T-helper 1 cell treated with Interleukin-12 subunit alpha and Interleukin-12 subunit beta and Interleukin-4 antibody, amounts not matched to agents 30 μg/mL and 1 μg/mL, for 36 hours (primary cell): Measurements from ENCODE around the gene SLIT3.

Experiments
- H3K27ac Mint-ChIP-seq: one replicate; pipeline ENCODE4 v1.8.0; 2021; ENCODE audit warnings: mild to moderate bottlenecking, mixed read lengths
- H3K27me3 Mint-ChIP-seq: one replicate; pipeline ENCODE4 v1.8.0; 2021; ENCODE audit warnings: low read depth, mixed read lengths
- H3K36me3 Mint-ChIP-seq: one replicate; pipeline ENCODE4 v1.8.0; 2021; ENCODE audit warnings: low read depth, mixed read lengths
- H3K4me1 Mint-ChIP-seq: one replicate; pipeline ENCODE4 v1.8.0; 2021; ENCODE audit warnings: low read depth, mixed read lengths
- H3K4me3 Mint-ChIP-seq: one replicate; pipeline ENCODE4 v1.8.0; 2021; ENCODE audit warnings: mild to moderate bottlenecking, moderate library complexity, mixed read lengths
- H3K9me3 Mint-ChIP-seq: one replicate; pipeline ENCODE4 v1.8.0; 2021; ENCODE audit warnings: mixed read lengths

Gene SLIT3

DNA sequence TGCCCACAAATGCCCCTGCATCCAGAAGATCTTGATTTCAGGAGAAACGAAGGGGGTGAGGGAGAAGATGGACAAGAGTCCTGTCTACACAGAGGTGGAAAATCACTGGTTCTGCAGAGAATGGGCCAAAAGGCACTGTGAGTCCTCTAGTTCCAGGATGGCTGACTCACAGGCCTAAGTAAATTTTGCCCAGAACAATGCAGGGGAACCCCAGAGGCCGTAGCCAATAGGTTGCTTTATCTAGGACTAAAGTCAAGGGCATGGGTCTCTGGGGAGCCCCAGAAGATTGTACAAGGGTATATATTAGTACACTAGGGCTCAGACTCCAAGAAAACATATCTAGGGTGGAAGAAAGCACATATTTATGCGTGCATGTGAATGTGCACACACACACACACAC is 98.0 kb downstream of the SLIT3 start:
- no peak overlapping the region for H3K27ac Mint-ChIP-seq
- no peak overlapping the region for H3K4me3 Mint-ChIP-seq
- H3K4me1 Mint-ChIP-seq = no peaks in the 10 kb centered on the region
- H3K9me3 Mint-ChIP-seq = no peaks in the 10 kb centered on the region
- no peaks in the 10 kb centered on the region for H3K36me3 Mint-ChIP-seq
- H3K27me3 Mint-ChIP-seq = no peaks in the 10 kb centered on the region

- no peak overlapping the region for H3K4me3 Mint-ChIP-seq
- no peak overlapping the region for H3K27ac Mint-ChIP-seq
- H3K27me3 Mint-ChIP-seq = no peaks in the 10 kb centered on the region
- no peaks in the 10 kb centered on the region for H3K9me3 Mint-ChIP-seq
- H3K36me3 Mint-ChIP-seq = no peaks in the 10 kb centered on the region
- no peaks in the 10 kb centered on the region for H3K4me1 Mint-ChIP-seq
Observed at GRCh38 chr5:169201597-169201996, 99.3 kb downstream of the SLIT3 start.

DNA sequence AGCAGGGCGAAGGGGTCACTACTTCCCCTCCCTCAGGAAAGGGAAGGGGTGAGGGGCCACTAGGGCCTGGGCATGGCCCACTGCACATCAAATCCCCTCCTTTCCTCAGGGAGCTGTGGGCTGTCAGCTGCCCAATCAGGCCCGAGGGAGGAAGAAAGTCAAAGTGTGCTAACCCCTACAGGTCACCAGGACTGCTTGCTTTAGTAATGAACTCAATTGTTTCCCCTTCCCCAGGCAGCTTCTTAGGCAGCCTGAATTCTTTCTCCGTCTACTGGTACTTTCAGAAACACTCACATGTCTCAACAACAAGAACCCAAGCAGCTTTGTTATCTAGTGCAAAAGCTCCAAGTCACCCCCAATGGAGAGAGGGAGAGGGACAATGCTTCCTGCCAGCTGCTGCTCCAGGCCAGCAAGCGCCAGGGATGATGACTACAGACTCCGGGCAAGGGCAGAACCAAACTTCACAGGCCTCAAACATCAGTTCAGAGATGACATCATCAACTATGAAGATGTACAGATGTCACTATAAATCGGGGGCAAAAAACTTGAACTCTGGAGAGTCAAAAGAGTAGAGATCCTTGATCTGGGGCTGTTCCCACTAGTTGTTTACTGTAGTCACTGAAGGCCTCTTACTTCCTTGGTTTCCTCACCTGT is 100.7 kb downstream of the SLIT3 start:
- no peaks in the 10 kb centered on the region for H3K36me3 Mint-ChIP-seq
- no peak overlapping the region for H3K4me3 Mint-ChIP-seq
- H3K4me1 Mint-ChIP-seq = no peaks in the 10 kb centered on the region
- no peak overlapping the region for H3K27ac Mint-ChIP-seq
- no peaks in the 10 kb centered on the region for H3K27me3 Mint-ChIP-seq
- no peaks in the 10 kb centered on the region for H3K9me3 Mint-ChIP-seq

GRCh38 chr5:169197343-169197742 is 103.6 kb downstream of the SLIT3 start:
- Mint-ChIP-seq H3K36me3 (no peaks in the 10 kb centered on the region), H3K4me1 (no peaks in the 10 kb centered on the region), H3K27ac (no peak overlapping the region), H3K4me3 (no peak overlapping the region), H3K27me3 (no peaks in the 10 kb centered on the region), H3K9me3 (no peaks in the 10 kb centered on the region)

DNA sequence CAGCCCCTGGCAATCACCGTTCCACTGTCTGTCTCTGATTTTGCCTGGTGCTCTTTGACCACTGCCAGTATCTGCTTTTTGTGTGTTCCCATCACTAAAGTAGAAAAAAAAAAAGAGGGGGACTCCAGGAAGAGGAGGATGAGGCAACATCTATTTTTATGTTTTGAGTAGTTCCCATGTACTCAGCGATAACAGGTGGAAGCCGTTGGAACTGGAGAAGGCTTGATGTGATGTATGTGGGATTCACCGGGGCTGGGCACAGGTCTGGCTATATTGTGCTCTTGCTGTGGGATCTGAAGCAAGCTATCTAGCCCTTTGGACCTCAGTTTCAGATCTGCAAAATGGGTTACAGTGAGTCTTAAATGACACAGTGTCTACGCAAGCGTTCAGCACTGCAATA is 104.9 kb downstream of the SLIT3 start:
- no peaks in the 10 kb centered on the region for H3K27me3 Mint-ChIP-seq
- H3K27ac Mint-ChIP-seq = no peak overlapping the region
- no peaks in the 10 kb centered on the region for H3K4me1 Mint-ChIP-seq
- H3K4me3 Mint-ChIP-seq = no peak overlapping the region
- H3K36me3 Mint-ChIP-seq = no peaks in the 10 kb centered on the region
- H3K9me3 Mint-ChIP-seq = no peaks in the 10 kb centered on the region

DNA sequence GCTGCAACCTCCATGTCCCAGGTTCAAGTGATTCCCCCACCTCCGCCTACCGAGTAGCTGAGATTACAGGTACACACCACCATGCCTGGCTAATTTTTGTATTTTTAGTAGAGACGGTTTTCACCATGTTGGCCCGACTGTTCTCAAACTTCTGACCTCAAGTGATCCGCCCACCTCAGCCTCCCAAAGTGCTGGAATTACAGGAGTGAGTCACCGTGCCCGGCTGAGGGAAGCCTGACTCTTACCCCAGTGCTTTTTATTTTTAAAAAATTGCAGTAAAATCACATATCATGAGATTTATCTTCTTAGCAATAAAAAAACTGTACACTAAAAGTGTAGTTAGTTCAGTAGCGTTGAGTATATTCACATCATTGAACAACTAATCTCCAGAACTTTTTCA is 105.3 kb downstream of the SLIT3 start:
- no peaks in the 10 kb centered on the region for H3K27me3 Mint-ChIP-seq
- no peaks in the 10 kb centered on the region for H3K4me1 Mint-ChIP-seq
- H3K9me3 Mint-ChIP-seq = no peaks in the 10 kb centered on the region
- no peaks in the 10 kb centered on the region for H3K36me3 Mint-ChIP-seq
- H3K4me3 Mint-ChIP-seq = no peak overlapping the region
- H3K27ac Mint-ChIP-seq = no peak overlapping the region

GRCh38 chr5:169192536-169192935 is 108.4 kb downstream of the SLIT3 start:
- no peaks in the 10 kb centered on the region for H3K36me3 Mint-ChIP-seq
- no peak overlapping the region for H3K4me3 Mint-ChIP-seq
- H3K27me3 Mint-ChIP-seq = no peaks in the 10 kb centered on the region
- no peak overlapping the region for H3K27ac Mint-ChIP-seq
- no peaks in the 10 kb centered on the region for H3K9me3 Mint-ChIP-seq
- H3K4me1 Mint-ChIP-seq = no peaks in the 10 kb centered on the region

DNA sequence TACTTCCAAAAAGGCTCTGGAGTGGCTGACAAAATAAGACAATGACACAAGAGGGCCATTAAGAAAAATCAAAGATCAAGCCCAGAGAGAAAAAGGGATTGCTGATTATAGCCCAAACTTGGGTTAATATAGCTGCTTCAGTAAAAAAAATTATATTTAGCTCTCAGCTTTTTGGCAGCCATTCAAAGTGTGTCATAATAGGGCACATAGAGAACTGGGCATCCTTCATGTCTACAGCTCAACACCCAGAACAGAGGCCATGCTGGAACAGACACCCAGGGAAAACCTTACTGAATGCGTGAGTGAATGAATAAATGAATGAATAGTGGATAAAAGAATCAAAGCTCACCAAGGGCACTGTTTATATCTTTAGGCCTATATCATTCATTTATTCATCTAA is 110.1 kb downstream of the SLIT3 start:
- Mint-ChIP-seq H3K4me1 (no peaks in the 10 kb centered on the region), H3K27ac (no peak overlapping the region), H3K36me3 (no peaks in the 10 kb centered on the region), H3K4me3 (no peak overlapping the region), H3K27me3 (no peaks in the 10 kb centered on the region), H3K9me3 (no peaks in the 10 kb centered on the region)

DNA sequence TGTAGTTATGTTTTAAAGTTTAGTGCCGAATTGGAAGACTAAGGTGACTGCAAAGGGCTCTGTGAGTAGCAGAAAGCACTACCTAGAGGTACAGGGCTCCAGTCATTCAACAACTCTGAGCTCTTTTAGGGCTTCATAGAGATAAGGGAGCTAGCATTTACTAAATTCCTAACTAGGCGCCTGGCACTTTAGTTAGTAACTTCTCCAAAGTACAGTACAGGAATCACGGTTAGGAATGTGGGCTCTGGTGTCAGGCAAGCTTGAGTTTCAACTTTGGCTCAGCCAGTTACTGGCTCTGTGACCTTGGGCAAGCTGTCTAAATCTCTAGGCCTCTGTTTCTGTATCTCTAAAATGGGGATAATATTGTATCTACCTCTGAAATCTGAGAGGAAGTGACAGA is 115.3 kb downstream of the SLIT3 start:
- H3K4me3 Mint-ChIP-seq = no peak overlapping the region
- H3K9me3 Mint-ChIP-seq = no peaks in the 10 kb centered on the region
- H3K27me3 Mint-ChIP-seq = no peaks in the 10 kb centered on the region
- no peak overlapping the region for H3K27ac Mint-ChIP-seq
- H3K4me1 Mint-ChIP-seq = no peaks in the 10 kb centered on the region
- H3K36me3 Mint-ChIP-seq = no peaks in the 10 kb centered on the region

DNA sequence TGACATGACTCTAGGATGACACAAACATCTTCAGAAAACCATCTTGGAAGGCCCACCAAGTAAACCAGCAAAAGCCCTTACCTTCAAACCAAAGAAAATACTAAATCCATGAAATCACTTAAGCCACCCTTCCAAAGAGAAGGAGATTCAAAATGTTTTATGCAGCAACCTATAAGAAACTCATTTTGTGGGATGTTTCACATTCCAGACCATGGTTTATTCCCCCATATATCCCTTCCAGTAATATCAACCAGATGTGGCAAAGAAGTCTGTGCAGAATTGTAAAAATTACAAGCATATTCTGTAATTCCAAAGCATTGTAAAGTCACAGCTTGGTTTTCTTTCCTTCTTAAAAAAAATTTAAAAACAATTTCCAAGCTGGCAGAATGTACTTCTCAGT is 117.4 kb downstream of the SLIT3 start:
- Mint-ChIP-seq H3K36me3 (no peaks in the 10 kb centered on the region), H3K9me3 (no peaks in the 10 kb centered on the region), H3K27ac (no peak overlapping the region), H3K4me1 (no peaks in the 10 kb centered on the region), H3K4me3 (no peak overlapping the region), H3K27me3 (no peaks in the 10 kb centered on the region)

GRCh38 chr5:169182797-169183196 is 118.1 kb downstream of the SLIT3 start:
- Mint-ChIP-seq H3K27me3 (no peaks in the 10 kb centered on the region), H3K36me3 (no peaks in the 10 kb centered on the region), H3K4me3 (no peak overlapping the region), H3K4me1 (no peaks in the 10 kb centered on the region), H3K27ac (no peak overlapping the region), H3K9me3 (no peaks in the 10 kb centered on the region)

DNA sequence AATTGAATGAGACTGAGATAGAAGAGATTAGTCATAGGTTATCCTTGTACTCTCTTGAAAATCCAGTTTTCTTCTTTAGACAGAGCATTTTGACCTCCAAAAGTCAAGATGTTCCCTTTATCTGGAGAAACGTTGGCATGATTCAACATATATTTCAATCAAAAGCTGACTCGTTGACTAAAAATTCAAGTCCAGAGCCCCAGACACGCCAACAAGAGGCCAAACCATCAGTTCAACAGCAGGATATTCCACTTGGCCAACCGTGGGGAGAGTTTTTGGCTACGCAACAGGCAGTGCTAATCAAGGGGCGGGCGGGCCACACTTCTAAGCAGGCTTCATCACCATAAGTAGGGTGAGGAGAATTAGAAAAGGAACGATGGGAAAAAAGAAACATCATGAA is 119.1 kb downstream of the SLIT3 start:
- H3K27ac Mint-ChIP-seq = no peak overlapping the region
- no peaks in the 10 kb centered on the region for H3K36me3 Mint-ChIP-seq
- H3K27me3 Mint-ChIP-seq = no peaks in the 10 kb centered on the region
- H3K9me3 Mint-ChIP-seq = no peaks in the 10 kb centered on the region
- H3K4me3 Mint-ChIP-seq = no peak overlapping the region
- no peaks in the 10 kb centered on the region for H3K4me1 Mint-ChIP-seq

GRCh38 chr5:169178754-169179153 is 122.2 kb downstream of the SLIT3 start:
- H3K4me1 Mint-ChIP-seq = no peaks in the 10 kb centered on the region
- no peak overlapping the region for H3K4me3 Mint-ChIP-seq
- H3K27me3 Mint-ChIP-seq = no peaks in the 10 kb centered on the region
- H3K9me3 Mint-ChIP-seq = no peaks in the 10 kb centered on the region
- no peaks in the 10 kb centered on the region for H3K36me3 Mint-ChIP-seq
- H3K27ac Mint-ChIP-seq = no peak overlapping the region

DNA sequence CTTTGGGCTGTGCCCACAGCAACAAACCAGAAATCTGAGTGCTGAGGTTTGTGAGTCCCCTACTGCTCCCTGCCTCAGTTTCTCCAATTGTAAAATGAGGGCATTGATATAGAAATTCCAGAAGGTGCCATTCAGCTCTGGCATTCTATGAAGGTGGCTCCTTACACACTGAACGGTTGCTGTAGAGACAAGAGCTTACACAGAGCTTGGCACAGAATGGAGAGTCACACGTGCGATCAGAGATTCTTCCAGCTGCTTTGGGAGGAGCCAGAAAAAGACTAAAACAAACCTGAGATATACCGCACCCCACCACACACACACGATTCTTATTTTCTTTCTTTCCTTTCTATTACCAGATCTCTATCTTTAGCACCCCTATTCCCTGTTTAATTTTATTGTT is 122.7 kb downstream of the SLIT3 start:
- H3K27ac Mint-ChIP-seq = no peak overlapping the region
- H3K27me3 Mint-ChIP-seq = no peaks in the 10 kb centered on the region
- H3K4me1 Mint-ChIP-seq = no peaks in the 10 kb centered on the region
- no peak overlapping the region for H3K4me3 Mint-ChIP-seq
- H3K36me3 Mint-ChIP-seq = no peaks in the 10 kb centered on the region
- H3K9me3 Mint-ChIP-seq = no peaks in the 10 kb centered on the region

- H3K36me3 Mint-ChIP-seq = no peaks in the 10 kb centered on the region
- H3K4me3 Mint-ChIP-seq = no peak overlapping the region
- H3K4me1 Mint-ChIP-seq = no peaks in the 10 kb centered on the region
- H3K9me3 Mint-ChIP-seq = no peaks in the 10 kb centered on the region
- H3K27ac Mint-ChIP-seq = no peak overlapping the region
- H3K27me3 Mint-ChIP-seq = no peaks in the 10 kb centered on the region
Observed at GRCh38 chr5:169176709-169177694, 123.9 kb downstream of the SLIT3 start.
